HEK293T (cell line): ENCODE data around the gene RESP18.
"Not testable (repeated sequence)": the region's sequence is repeated elsewhere in the genome, so short reads cannot be mapped to it uniquely, and the experiment has no call there.

Source experiments
- CTCF ChIA-PET: fragments of 350-600 bp; formaldehyde crosslinking; extraction: SDS; loops from one replicate; lab custom pipeline; 2021; ENCODE audit warnings: antibody characterized with exemption, inconsistent platforms; lab: Yijun Ruan, JAX
- POLR2A ChIA-PET: fragments of 350-600 bp; formaldehyde crosslinking; extraction: SDS; loops from one replicate; lab custom pipeline; 2020; ENCODE audit warnings: antibody characterized with exemption, inconsistent platforms; lab: Yijun Ruan, JAX
- DNase-seq: peaks from one replicate; pipeline ENCODE4 v3.0.0; 2012; ENCODE audit warnings: mixed read lengths; ENCODE audit errors: extremely low spot score
- ARNT ChIP-seq: fragments of 450-650 bp; IDR thresholded peaks from 2 replicates; pipeline ENCODE4 v1.6.1; 2017; ENCODE audit warnings: mild to moderate bottlenecking
- BHLHE40 ChIP-seq: fragments of 450-650 bp; IDR thresholded peaks from 2 replicates; pipeline ENCODE4 v1.6.1; 2016; ENCODE audit warnings: mild to moderate bottlenecking, moderate library complexity, borderline replicate concordance
- CTBP1 ChIP-seq: fragments of 450-650 bp; IDR thresholded peaks from 2 replicates; pipeline ENCODE4 v1.6.1; 2016; ENCODE audit warnings: borderline replicate concordance
- ELF4 ChIP-seq: fragments of 450-650 bp; IDR thresholded peaks from 2 replicates; pipeline ENCODE4 v1.6.1; 2017; ENCODE audit warnings: antibody characterized with exemption
- FOXA1 ChIP-seq: fragments of 450-650 bp; IDR thresholded peaks from 2 replicates; pipeline ENCODE4 v1.6.1; 2016; ENCODE audit warnings: mild to moderate bottlenecking
- FOXK2 ChIP-seq: fragments of 450-650 bp; IDR thresholded peaks from 2 replicates; pipeline ENCODE4 v1.6.1; 2016; ENCODE audit warnings: mild to moderate bottlenecking
- FOXM1 ChIP-seq: fragments of 450-650 bp; IDR thresholded peaks from 2 replicates; pipeline ENCODE4 v1.6.1; 2017; ENCODE audit warnings: mild to moderate bottlenecking, borderline replicate concordance
- HDGF ChIP-seq: fragments of 450-650 bp; IDR thresholded peaks from 2 replicates; pipeline ENCODE4 v1.6.1; 2017; ENCODE audit warnings: antibody characterized with exemption, borderline replicate concordance
- L3MBTL2 ChIP-seq: fragments of 450-650 bp; conservative IDR thresholded peaks from 2 replicates; pipeline ENCODE4 v1.6.1; 2016; ENCODE audit warnings: mild to moderate bottlenecking
- LEF1 ChIP-seq: fragments of 450-650 bp; IDR thresholded peaks from 2 replicates; pipeline ENCODE4 v1.6.1; 2017; ENCODE audit warnings: mild to moderate bottlenecking, borderline replicate concordance
- NFRKB ChIP-seq: fragments of 450-650 bp; IDR thresholded peaks from 2 replicates; pipeline ENCODE4 v1.6.1; 2016; ENCODE audit warnings: mild to moderate bottlenecking, moderate library complexity
- PKNOX1 ChIP-seq: fragments of 450-650 bp; IDR thresholded peaks from 2 replicates; pipeline ENCODE4 v1.6.1; 2016
- SP1 ChIP-seq: fragments of 450-650 bp; IDR thresholded peaks from 2 replicates; pipeline ENCODE4 v1.6.1; 2017
- SUZ12 ChIP-seq: fragments of 450-650 bp; IDR thresholded peaks from 2 replicates; pipeline ENCODE4 v1.6.1; 2016; ENCODE audit warnings: mild to moderate bottlenecking
- TARDBP ChIP-seq: fragments of 450-650 bp; IDR thresholded peaks from 2 replicates; pipeline ENCODE4 v1.6.1; 2016
- ZNF384 ChIP-seq: fragments of 450-650 bp; IDR thresholded peaks from 2 replicates; pipeline ENCODE4 v1.6.1; 2016

RESP18 gene

GRCh38 chr2:219290381-219291171, 42.0 kb downstream of the RESP18 start:
- POLR2A ChIA-PET, result interaction anchor here (0.8 to 1.4 kb wide), 2 partner anchors 11 to 12 kb away, joined by 3 to 4 read pairs; partner anchors contain the start of gene DNAJB2
- CTCF ChIA-PET, result no interaction called here
- no peak for DNase-seq
- no peak for TF ChIP-seq L3MBTL2

DNA sequence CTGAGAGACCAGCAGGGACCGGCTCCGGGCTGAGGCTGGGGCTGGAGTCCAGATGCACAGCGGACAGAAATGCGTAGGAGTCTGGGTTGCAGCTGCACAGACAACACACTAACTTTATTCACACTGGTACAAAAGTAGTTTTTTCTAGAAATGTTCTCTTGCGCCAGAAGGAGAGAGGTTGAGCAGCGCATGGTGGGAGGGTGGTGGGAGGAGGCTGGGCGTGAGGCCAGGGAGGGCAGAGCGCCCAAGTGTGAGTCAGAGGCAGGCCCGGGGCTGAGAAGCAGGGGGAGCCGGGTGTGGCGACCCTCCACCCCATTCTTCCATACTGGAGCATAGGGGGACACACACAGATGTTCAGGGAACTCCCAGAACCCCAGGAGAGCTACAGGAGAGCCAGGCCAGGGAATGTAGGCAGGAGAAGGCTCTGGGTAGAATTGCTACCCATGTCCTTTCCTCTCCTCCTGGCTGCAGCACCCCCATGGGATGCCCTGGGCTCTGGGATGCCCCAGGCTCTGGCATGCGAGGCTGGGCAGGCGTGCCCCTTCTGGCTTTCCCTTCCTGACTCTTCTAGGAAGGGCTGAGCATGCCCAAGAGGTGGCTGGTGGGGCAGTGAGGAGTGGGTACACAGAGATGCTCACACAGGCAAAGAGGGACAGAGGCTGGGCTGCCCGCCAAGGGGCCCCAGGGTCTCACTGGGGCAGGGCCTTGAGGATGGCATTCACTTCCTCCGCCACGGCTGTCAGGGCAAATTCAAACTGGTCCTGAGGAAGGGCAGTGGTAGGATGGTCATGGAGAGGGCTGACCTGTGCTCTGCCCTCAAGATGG, 42.8 kb downstream of the RESP18 start:
- POLR2A ChIA-PET, result interaction anchor here (1.0 kb wide), 1 partner anchor 11 kb away, joined by 3 read pairs; the partner anchor contains the start of gene DNAJB2

DNA sequence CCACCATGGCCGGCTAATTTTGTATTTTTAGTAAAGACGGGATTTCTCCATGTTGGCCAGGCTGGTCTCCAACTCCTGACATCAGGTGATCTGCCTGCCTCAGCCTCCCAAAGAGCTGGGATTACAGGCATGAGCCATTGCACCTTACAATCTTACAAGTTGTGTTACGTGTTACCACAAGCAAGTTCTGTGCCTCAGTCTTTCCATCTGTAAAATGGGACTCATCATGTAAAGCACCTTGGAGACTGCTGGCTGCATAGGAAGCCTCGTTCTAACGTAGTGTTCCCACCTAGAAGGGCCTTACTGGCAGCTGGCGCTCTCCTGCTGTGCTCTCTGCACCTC, 43.4 kb downstream of the RESP18 start:
- ChIA-PET CTCF (no interaction called here), POLR2A (interaction anchor here (1.0 kb wide), 1 partner anchor 10 kb away, joined by 3 read pairs; the partner anchor contains the start of gene DNAJB2)
- TF ChIP-seq LEF1 (no peak), HDGF (no peak), CTBP1 (no peak), FOXA1 (no peak), ZNF384 (no peak), TARDBP (no peak), L3MBTL2 (no peak), NFRKB (no peak), FOXM1 (no peak), ARNT (no peak), FOXK2 (no peak), SUZ12 (no peak), SP1 (no peak), ELF4 (no peak), BHLHE40 (no peak), PKNOX1 (no peak)
- DNase-seq, result no peak

More for the DNA sequence above, 42.8 kb downstream of the RESP18 start:
- CTCF ChIA-PET, result no interaction called here
- no peak for DNase-seq
- TF ChIP-seq HDGF, result no peak
- no peak for TF ChIP-seq ARNT
- no peak for TF ChIP-seq FOXM1
- TF ChIP-seq TARDBP, result no peak
- no peak for TF ChIP-seq BHLHE40
- no peak for TF ChIP-seq LEF1
- no peak for TF ChIP-seq ZNF384
- no peak for TF ChIP-seq SUZ12
- no peak for TF ChIP-seq CTBP1
- no peak for TF ChIP-seq PKNOX1
- no peak for TF ChIP-seq FOXK2
- TF ChIP-seq ELF4, result no peak
- TF ChIP-seq FOXA1, result no peak
- no peak for TF ChIP-seq L3MBTL2
- no peak for TF ChIP-seq SP1

GRCh38 chr2:219287580-219288265, 44.8 kb downstream of the RESP18 start:
- POLR2A ChIA-PET, result no interaction called here
- TF ChIP-seq TARDBP (no peak), ARNT (no peak), HDGF (no peak), PKNOX1 (no peak), SP1 (no peak)
- CTCF ChIA-PET, result interaction anchor here (0.8 kb wide), 1 partner anchor 136 kb away, joined by 4 read pairs; no protein-coding TSS in a partner anchor
- no peak for DNase-seq

DNA sequence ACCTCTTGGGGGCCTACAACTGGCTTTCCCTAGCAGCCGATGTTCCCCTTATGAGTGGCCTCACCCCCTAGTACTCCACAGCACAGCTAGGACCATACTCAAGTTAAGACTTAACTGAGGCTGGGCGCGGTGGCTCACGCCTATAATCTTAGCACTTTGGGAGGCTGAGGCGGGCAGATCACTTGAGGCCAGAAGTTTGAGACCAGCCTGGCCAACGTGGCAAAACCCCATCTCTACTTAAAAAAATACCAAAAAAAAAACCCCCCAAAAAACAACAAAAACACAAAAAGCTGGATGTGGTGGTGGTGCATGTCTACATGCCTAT, 45.5 kb downstream of the RESP18 start:
- POLR2A ChIA-PET, result interaction anchor here (1.1 kb wide), 1 partner anchor 110 kb away, joined by 4 read pairs; the partner anchor contains the start of gene CNPPD1
- not testable (repeated sequence) for DNase-seq
- CTCF ChIA-PET, result interaction anchor here (0.9 kb wide), 1 partner anchor 8 kb away, joined by 5 read pairs; no protein-coding TSS in a partner anchor

- TF ChIP-seq FOXM1 (no peak), L3MBTL2 (no peak), FOXK2 (no peak), TARDBP (no peak), NFRKB (no peak), HDGF (no peak), ARNT (no peak), PKNOX1 (no peak), SUZ12 (no peak), SP1 (no peak)
- no peak for DNase-seq
- CTCF ChIA-PET, result interaction anchor here (0.9 kb wide), 1 partner anchor 8 kb away, joined by 5 read pairs; no protein-coding TSS in a partner anchor
- POLR2A ChIA-PET, result interaction anchor here (1.1 kb wide), 1 partner anchor 110 kb away, joined by 4 read pairs; the partner anchor contains the start of gene CNPPD1
Observed at GRCh38 chr2:219286436-219287115, 46.0 kb downstream of the RESP18 start.
